HepG2 (cell line): ENCODE data around the gene RAB23. TPM values are rescaled to one million over a fixed set of nuclear protein-coding genes. Genes with fewer than 3 reads are reported as not detected.

Experiments used
- ETV5 ChIP-seq: IDR thresholded peaks from 2 replicates; pipeline ENCODE4 v1.6.1; 2018; ENCODE audit warnings: missing biosample characterization, missing genetic modification reagents, inconsistent platforms, borderline replicate concordance
- FLYWCH1 ChIP-seq: sonication (generic); formaldehyde crosslinking; IDR thresholded peaks from 2 replicates; pipeline ENCODE4 v1.8.1; 2023; ENCODE audit warnings: mild to moderate bottlenecking, missing genetic modification reagents
- HDAC1 ChIP-seq: sonication (generic); formaldehyde crosslinking; IDR thresholded peaks from 2 replicates; pipeline ENCODE4 v1.5.1; 2020; ENCODE audit warnings: mild to moderate bottlenecking, missing genetic modification reagents
- NFIB ChIP-seq: sonication (generic); formaldehyde crosslinking; IDR thresholded peaks from 2 replicates; pipeline ENCODE4 v1.9.0; 2021; ENCODE audit warnings: missing genetic modification reagents, mild to moderate bottlenecking, borderline replicate concordance
- PHF5A ChIP-seq: IDR thresholded peaks from one replicate; pipeline ENCODE4 v1.6.1; 2018; ENCODE audit warnings: low read depth, missing genetic modification reagents; ENCODE audit not compliant: unreplicated experiment
- TCF12 ChIP-seq, 2 experiments: fragments of 450-650 bp in 1 of 2; sonication (generic) in 1 of 2; formaldehyde crosslinking in 1 of 2; IDR thresholded peaks; 2 replicates each; pipeline versions ENCODE4 v1.6.1 to v1.8.0; 2017 to 2022; ENCODE audit warnings: antibody characterized with exemption in 1 of 2, mild to moderate bottlenecking in 1 of 2, missing genetic modification reagents in 1 of 2, moderate library complexity in 1 of 2
- U2AF2 ChIP-seq: fragments of 200-400 bp; formaldehyde crosslinking; IDR thresholded peaks from 2 replicates; pipeline ENCODE4 v1.6.1; 2017; ENCODE audit warnings: low read depth, mild to moderate bottlenecking, low read length
- ZKSCAN1 ChIP-seq: fragments of 150-350 bp; IDR thresholded peaks from 2 replicates; pipeline ENCODE4 v1.6.1; 2014; ENCODE audit warnings: low read length
- ZNF383 ChIP-seq: sonication (generic); formaldehyde crosslinking; IDR thresholded peaks from 2 replicates; pipeline ENCODE4 v1.4.0; 2020; ENCODE audit warnings: missing genetic modification reagents, mild to moderate bottlenecking, borderline replicate concordance
- ZNF44 ChIP-seq: sonication (generic); formaldehyde crosslinking; IDR thresholded peaks from 2 replicates; pipeline ENCODE4 v1.5.1; 2020; ENCODE audit warnings: mild to moderate bottlenecking, missing genetic modification reagents
- ZNF557 ChIP-seq: sonication (generic); formaldehyde crosslinking; IDR thresholded peaks from 2 replicates; pipeline ENCODE4 v1.4.0; 2020; ENCODE audit warnings: missing genetic modification reagents
- ZNF614 ChIP-seq: IDR thresholded peaks from 2 replicates; pipeline ENCODE4 v1.6.1; 2018; ENCODE audit warnings: missing biosample characterization, missing genetic modification reagents, inconsistent platforms, borderline replicate concordance
- ZNF713 ChIP-seq: sonication (generic); formaldehyde crosslinking; IDR thresholded peaks from 2 replicates; pipeline ENCODE4 v1.4.0; 2020; ENCODE audit warnings: mild to moderate bottlenecking, missing genetic modification reagents
- polyA plus RNA-seq, 8 experiments: library from polyadenylated mRNA; depleted of rRNA in 3 of 8; stranded (reverse) in 7 of 8; unstranded in 1 of 8; fragments of >200 nt; fragmentation: Illumina TruSeq in 4 of 8; extraction: Trizol in 4 of 8; gene quantifications; 2 replicates each; pipeline versions ENCODE4 v1.2.1 to v1.2.3, GENCODE V29; 2011 to 2016; ENCODE audit warnings: low read depth in 4 of 8, missing spikeins in 1 of 8, mixed read lengths in 1 of 8; ENCODE audit not compliant: insufficient read depth in 1 of 8
- total RNA-seq, 5 experiments: library from RNA; depleted of rRNA; stranded (reverse); fragments of >200 nt; fragmentation: Illumina TruSeq; extraction: Trizol; gene quantifications; 2 replicates each; pipeline ENCODE4 v1.2.3, GENCODE V29; 2016; ENCODE audit warnings: low read depth in 1 of 5
- TF ChIP-seq, protein P1 (sequence below): sonication (generic); formaldehyde crosslinking; IDR thresholded peaks from 2 replicates; pipeline ENCODE4 v1.5.1; 2020; ENCODE audit warnings: mild to moderate bottlenecking, missing genetic modification reagents, moderate library complexity
- TF ChIP-seq, protein P2 (sequence below): sonication (generic); formaldehyde crosslinking; IDR thresholded peaks from 2 replicates; pipeline ENCODE4 v1.5.0; 2020; ENCODE audit warnings: mild to moderate bottlenecking, missing genetic modification reagents, borderline replicate concordance
- TF ChIP-seq, protein P3 (sequence below): sonication (generic); formaldehyde crosslinking; conservative IDR thresholded peaks from 2 replicates; pipeline ENCODE4 v1.8.1; 2023; ENCODE audit warnings: missing genetic modification reagents
- TF ChIP-seq, protein P4 (sequence below): sonication (generic); formaldehyde crosslinking; IDR thresholded peaks from 2 replicates; pipeline ENCODE4 v1.4.0; 2020; ENCODE audit warnings: missing genetic modification reagents, borderline replicate concordance

The RAB23 gene
- total and polyA plus RNA-seq, 2 of the 13 experiments (the other 11 are each of a cell fraction or from before 2014, with no cell fraction given): 5.5 to 16.4 TPM

DNA sequence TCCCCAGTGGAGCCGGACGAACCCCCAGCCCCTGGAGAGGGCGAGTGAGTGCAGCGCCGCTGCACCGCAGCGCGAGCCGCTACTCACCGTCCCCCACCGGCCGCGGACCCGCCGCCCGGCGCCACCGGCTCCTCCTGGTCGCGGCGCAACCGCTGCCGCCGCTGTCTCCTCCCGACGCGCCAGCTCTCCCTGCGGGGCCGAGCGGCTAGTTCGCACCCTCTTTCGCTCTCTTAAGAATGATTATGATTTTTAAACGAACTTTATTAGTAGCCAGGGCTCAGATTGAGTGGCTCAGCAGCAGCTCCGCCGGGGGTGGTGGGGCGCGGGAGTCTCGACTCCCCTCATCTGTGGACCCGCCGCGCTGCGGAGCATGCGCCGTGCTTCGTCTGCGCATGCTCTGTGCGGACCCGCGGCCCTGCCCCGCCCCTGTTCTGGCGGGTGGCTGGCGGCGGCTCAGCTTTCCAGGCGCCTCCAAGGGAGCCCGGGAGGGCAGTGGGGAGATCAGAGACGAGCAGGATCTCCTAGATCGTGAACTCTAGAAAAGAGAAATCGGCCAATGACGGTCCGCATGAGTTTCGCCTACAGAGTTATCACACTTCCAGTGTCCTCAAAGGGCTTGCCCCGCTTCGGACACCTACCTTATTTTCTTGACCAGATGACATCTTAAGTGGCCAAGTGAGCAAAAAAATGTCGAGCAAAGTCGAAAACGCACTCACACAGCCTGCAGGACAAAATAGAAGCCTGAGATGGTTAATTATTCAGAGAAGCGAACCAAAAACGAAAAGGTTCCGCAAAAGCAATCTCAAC, at the start of gene RAB23 (continued):
- TF ChIP-seq, protein P1, sequence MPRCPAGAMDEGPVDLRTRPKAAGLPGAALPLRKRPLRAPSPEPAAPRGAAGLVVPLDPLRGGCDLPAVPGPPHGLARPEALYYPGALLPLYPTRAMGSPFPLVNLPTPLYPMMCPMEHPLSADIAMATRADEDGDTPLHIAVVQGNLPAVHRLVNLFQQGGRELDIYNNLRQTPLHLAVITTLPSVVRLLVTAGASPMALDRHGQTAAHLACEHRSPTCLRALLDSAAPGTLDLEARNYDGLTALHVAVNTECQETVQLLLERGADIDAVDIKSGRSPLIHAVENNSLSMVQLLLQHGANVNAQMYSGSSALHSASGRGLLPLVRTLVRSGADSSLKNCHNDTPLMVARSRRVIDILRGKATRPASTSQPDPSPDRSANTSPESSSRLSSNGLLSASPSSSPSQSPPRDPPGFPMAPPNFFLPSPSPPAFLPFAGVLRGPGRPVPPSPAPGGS: no peak; the same call in 1 of the 2 replicates
- TF ChIP-seq ETV5 (CRISPR knock-in tag) (peak; percentile 56; the same call in 1 of the 2 replicates), ZKSCAN1 (no peak), U2AF2 (no peak), ZNF44 (CRISPR knock-in tag) (no peak), PHF5A (CRISPR knock-in tag) (no peak), HDAC1 (CRISPR knock-in tag) (peak; percentile 63; the same call in 1 of the 2 replicates), ZNF614 (CRISPR knock-in tag) (no peak; the same call in 1 of the 2 replicates), ZNF713 (no peak), ZNF557 (CRISPR knock-in tag) (no peak), ZNF383 (no peak), NFIB (CRISPR knock-in tag) (no peak), TCF12 (IDR thresholded peaks at IDR 0.05) (no peak), TCF12 (CRISPR knock-in tag; IDR thresholded peaks at IDR 0.05) (0 out of 2 replicates have a peak, but pooled peaks have one; percentile 79), FLYWCH1 (CRISPR knock-in tag) (0 out of 2 replicates have a peak, but pooled peaks have one; percentile 1)
- TF ChIP-seq, protein P2, sequence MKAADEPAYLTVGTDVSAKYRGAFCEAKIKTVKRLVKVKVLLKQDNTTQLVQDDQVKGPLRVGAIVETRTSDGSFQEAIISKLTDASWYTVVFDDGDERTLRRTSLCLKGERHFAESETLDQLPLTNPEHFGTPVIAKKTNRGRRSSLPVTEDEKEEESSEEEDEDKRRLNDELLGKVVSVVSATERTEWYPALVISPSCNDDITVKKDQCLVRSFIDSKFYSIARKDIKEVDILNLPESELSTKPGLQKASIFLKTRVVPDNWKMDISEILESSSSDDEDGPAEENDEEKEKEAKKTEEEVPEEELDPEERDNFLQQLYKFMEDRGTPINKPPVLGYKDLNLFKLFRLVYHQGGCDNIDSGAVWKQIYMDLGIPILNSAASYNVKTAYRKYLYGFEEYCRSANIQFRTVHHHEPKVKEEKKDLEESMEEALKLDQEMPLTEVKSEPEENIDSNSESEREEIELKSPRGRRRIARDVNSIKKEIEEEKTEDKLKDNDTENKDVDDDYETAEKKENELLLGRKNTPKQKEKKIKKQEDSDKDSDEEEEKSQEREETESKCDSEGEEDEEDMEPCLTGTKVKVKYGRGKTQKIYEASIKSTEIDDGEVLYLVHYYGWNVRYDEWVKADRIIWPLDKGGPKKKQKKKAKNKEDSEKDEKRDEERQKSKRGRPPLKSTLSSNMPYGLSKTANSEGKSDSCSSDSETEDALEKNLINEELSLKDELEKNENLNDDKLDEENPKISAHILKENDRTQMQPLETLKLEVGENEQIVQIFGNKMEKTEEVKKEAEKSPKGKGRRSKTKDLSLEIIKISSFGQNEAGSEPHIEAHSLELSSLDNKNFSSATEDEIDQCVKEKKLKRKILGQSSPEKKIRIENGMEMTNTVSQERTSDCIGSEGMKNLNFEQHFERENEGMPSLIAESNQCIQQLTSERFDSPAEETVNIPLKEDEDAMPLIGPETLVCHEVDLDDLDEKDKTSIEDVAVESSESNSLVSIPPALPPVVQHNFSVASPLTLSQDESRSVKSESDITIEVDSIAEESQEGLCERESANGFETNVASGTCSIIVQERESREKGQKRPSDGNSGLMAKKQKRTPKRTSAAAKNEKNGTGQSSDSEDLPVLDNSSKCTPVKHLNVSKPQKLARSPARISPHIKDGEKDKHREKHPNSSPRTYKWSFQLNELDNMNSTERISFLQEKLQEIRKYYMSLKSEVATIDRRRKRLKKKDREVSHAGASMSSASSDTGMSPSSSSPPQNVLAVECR (CRISPR knock-in tag): peak; percentile 91
- TF ChIP-seq, protein P3, sequence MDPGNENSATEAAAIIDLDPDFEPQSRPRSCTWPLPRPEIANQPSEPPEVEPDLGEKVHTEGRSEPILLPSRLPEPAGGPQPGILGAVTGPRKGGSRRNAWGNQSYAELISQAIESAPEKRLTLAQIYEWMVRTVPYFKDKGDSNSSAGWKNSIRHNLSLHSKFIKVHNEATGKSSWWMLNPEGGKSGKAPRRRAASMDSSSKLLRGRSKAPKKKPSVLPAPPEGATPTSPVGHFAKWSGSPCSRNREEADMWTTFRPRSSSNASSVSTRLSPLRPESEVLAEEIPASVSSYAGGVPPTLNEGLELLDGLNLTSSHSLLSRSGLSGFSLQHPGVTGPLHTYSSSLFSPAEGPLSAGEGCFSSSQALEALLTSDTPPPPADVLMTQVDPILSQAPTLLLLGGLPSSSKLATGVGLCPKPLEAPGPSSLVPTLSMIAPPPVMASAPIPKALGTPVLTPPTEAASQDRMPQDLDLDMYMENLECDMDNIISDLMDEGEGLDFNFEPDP: no peak
- TF ChIP-seq, protein P4, sequence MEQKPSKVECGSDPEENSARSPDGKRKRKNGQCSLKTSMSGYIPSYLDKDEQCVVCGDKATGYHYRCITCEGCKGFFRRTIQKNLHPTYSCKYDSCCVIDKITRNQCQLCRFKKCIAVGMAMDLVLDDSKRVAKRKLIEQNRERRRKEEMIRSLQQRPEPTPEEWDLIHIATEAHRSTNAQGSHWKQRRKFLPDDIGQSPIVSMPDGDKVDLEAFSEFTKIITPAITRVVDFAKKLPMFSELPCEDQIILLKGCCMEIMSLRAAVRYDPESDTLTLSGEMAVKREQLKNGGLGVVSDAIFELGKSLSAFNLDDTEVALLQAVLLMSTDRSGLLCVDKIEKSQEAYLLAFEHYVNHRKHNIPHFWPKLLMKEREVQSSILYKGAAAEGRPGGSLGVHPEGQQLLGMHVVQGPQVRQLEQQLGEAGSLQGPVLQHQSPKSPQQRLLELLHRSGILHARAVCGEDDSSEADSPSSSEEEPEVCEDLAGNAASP (CRISPR knock-in tag): peak; percentile 32; the same call in 1 of the 2 replicates
